22Rv1 (cell line): ENCODE data around the gene OR51D1.
A peak's percentile ranks its signal among the peaks of the same experiment; 100 is the strongest.

Experiments used
- H3K27ac ChIP-seq: fragments of 450-650 bp; 2 replicates; pipeline ENCODE4 v1.5.1; 2017
- CTCF ChIP-seq: fragments of 450-650 bp; IDR thresholded peaks from 2 replicates; pipeline ENCODE4 v1.5.1; 2017; ENCODE audit warnings: mild to moderate bottlenecking
- ZFX ChIP-seq: fragments of 450-650 bp; IDR thresholded peaks from 2 replicates; pipeline ENCODE4 v1.6.1; 2017; ENCODE audit warnings: antibody characterized with exemption, borderline replicate concordance

Gene OR51D1, protein sequence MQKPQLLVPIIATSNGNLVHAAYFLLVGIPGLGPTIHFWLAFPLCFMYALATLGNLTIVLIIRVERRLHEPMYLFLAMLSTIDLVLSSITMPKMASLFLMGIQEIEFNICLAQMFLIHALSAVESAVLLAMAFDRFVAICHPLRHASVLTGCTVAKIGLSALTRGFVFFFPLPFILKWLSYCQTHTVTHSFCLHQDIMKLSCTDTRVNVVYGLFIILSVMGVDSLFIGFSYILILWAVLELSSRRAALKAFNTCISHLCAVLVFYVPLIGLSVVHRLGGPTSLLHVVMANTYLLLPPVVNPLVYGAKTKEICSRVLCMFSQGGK

DNA sequence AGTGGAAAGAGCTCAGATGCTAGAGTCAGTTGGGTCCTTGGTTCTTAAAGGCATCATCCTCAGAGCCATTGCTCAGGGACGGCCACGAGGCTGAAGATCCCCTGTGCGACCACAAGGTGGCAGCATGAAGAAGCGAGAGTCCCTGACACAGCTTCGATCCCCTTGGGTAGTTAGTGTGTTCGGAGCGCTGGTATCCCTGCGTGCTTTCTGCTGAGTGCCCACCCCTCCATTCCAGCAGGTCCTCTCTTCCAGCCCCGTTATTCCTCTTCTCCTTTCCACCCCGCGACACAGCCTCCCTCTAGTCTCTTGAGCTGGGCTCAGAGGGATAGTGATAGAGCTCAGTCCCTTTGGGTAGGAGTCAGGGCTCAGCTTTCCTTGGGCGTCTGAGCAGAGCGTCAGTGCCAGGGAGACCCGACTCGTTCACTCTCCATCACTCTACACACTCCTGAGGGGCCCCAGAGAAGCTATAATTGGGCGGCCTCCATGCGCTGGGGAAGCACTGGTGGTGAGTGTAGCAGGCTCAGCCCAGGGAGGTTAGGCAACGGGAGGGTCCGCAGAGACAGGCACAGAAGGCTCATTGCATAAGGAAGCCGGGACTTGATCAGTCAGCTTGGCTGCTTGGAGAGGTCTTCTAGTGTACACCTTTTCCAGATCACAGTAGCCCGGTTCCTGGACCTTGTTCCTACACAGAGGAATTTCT is at the start of gene OR51D1:
OR51D1 (plus strand) TSS at position 516 of the 700 bp plus-strand sequence. CDS start 2,314 bp downstream, outside the sequence.
- TF ChIP-seq ZFX, result no peak
- TF ChIP-seq CTCF, result peak; percentile 89
- H3K27ac ChIP-seq, result no peak within 1 kb of the TSS

GRCh38 chr11:4589017-4589416 is 48.3 kb upstream of the OR51D1 start:
- H3K27ac ChIP-seq, result no peak overlapping the region
- TF ChIP-seq ZFX (no peak), CTCF (no peak)

- no peak within 1 kb of the TSS for H3K27ac ChIP-seq
- TF ChIP-seq ZFX (no peak), CTCF (no peak)
Measured at GRCh38 chr11:4593739-4594138, 43.5 kb upstream of the OR51D1 start, which contains the start of gene OR52I1. TSS of gene OR52I1 (plus strand) at chr11:4594039. CDS start at chr11:4594039, 0 bp downstream.

- H3K27ac ChIP-seq, result no peak overlapping the region
- TF ChIP-seq CTCF (no peak), ZFX (no peak)
Measured at GRCh38 chr11:4605057-4605456, 32.2 kb upstream of the OR51D1 start.

- H3K27ac ChIP-seq, result peak overlapping the region; percentile 80
- no peak for TF ChIP-seq CTCF
- no peak for TF ChIP-seq ZFX
Measured at GRCh38 chr11:4606231-4607015, 30.9 kb upstream of the OR51D1 start.

GRCh38 chr11:4607096-4607495 is 30.2 kb upstream of the OR51D1 start:
- H3K27ac ChIP-seq, result peak overlapping the region; percentile 80
- no peak for TF ChIP-seq CTCF
